Measurements from ENCODE around the gene DOCK1.

- no peak for TF ChIP-seq CTCF (conservative IDR thresholded peaks at IDR 0.05)
- no peak for TF ChIP-seq ZFX (IDR thresholded peaks at IDR 0.05)
Observed at GRCh38 chr10:126949161-126949503, 43.9 kb downstream of the DOCK1 start.

All from C4-2B (cell line).